HFFc6 (cell line): ENCODE measurements around the gene RANGRF. TPM values are rescaled to one million over a fixed set of nuclear protein-coding genes. Genes with fewer than 3 reads are reported as not detected.

Experiments
- DNase-seq: peaks from one replicate; pipeline ENCODE4 v3.0.0-alpha.2; 2018
- H3K27ac Mint-ChIP-seq: 2 replicates; pipeline ENCODE4 v1.8.0; 2020; ENCODE audit warnings: mild to moderate bottlenecking, mixed read lengths
- H3K27me3 Mint-ChIP-seq: 2 replicates; pipeline ENCODE4 v1.8.0; 2021; ENCODE audit warnings: mild to moderate bottlenecking, moderate library complexity, mixed read lengths; ENCODE audit not compliant: insufficient read depth
- H3K36me3 Mint-ChIP-seq: 2 replicates; pipeline ENCODE4 v1.8.0; 2021; ENCODE audit warnings: low read depth, mixed read lengths
- H3K4me1 Mint-ChIP-seq: 2 replicates; pipeline ENCODE4 v1.8.0; 2020; ENCODE audit warnings: low read depth, mixed read lengths
- H3K4me3 Mint-ChIP-seq: 2 replicates; pipeline ENCODE4 v1.8.0; 2020; ENCODE audit warnings: mild to moderate bottlenecking, moderate library complexity, mixed read lengths
- H3K9me3 Mint-ChIP-seq: 2 replicates; pipeline ENCODE4 v1.8.0; 2020; ENCODE audit warnings: mild to moderate bottlenecking, mixed read lengths
- CTCF ChIP-seq: fragments of 200-600 bp; sonication (generic); IDR thresholded peaks from 2 replicates; pipeline ENCODE4 v1.5.0; 2021; ENCODE audit warnings: antibody characterized with exemption, mild to moderate bottlenecking
- total RNA-seq, 6 experiments: library from RNA; stranded (reverse); fragmentation: NEBNext Ultra II Directional; extraction: Animal tissue kit (Norgen Biotek cat#: 25700); gene quantifications; 2 replicates in 1 of 6; 3 replicates in 5 of 6; pipeline ENCODE4 v1.2.3, GENCODE V29; 2021

Gene RANGRF
- total RNA-seq, 6 experiments from 2014 or later: 27.8 to 32.2 (median 30.9) TPM

GRCh38 chr17:8294361-8294760, 5.9 kb downstream of the RANGRF start:
- Mint-ChIP-seq H3K4me3 (peak overlapping the region; percentile 85), H3K27me3 (peaks cover 2% of the 10 kb centered on the region; the same call in 1 of the 2 replicates), H3K36me3 (peaks cover 12% of the 10 kb centered on the region), H3K27ac (peak overlapping the region; percentile 83), H3K9me3 (no peaks in the 10 kb centered on the region), H3K4me1 (peaks cover 30% of the 10 kb centered on the region)
- no peak for DNase-seq
- TF ChIP-seq CTCF: no peak

- peaks cover 2% of the 10 kb centered on the region; the same call in 1 of the 2 replicates for H3K27me3 Mint-ChIP-seq
- H3K4me3 Mint-ChIP-seq: peak overlapping the region; percentile 85
- no peaks in the 10 kb centered on the region for H3K9me3 Mint-ChIP-seq
- peaks cover 11% of the 10 kb centered on the region for H3K36me3 Mint-ChIP-seq
- H3K4me1 Mint-ChIP-seq: peaks cover 24% of the 10 kb centered on the region
- no peak for TF ChIP-seq CTCF
- DNase-seq: no peak
- H3K27ac Mint-ChIP-seq: peak overlapping the region; percentile 83
Observed at GRCh38 chr17:8294814-8295316, 6.4 kb downstream of the RANGRF start.

GRCh38 chr17:8300226-8300625, 11.8 kb downstream of the RANGRF start:
- Mint-ChIP-seq H3K9me3 (no peaks in the 10 kb centered on the region), H3K4me3 (no peak overlapping the region; the same call in 1 of the 2 replicates), H3K4me1 (peaks cover 15% of the 10 kb centered on the region), H3K36me3 (no peaks in the 10 kb centered on the region), H3K27ac (no peak overlapping the region), H3K27me3 (no peaks in the 10 kb centered on the region; the same call in 1 of the 2 replicates)
- no peak for TF ChIP-seq CTCF
- DNase-seq: no peak

GRCh38 chr17:8300627-8301242, 12.3 kb downstream of the RANGRF start:
- Mint-ChIP-seq H3K9me3 (no peaks in the 10 kb centered on the region), H3K4me1 (peaks cover 15% of the 10 kb centered on the region), H3K4me3 (no peak overlapping the region; the same call in 1 of the 2 replicates), H3K27me3 (no peaks in the 10 kb centered on the region; the same call in 1 of the 2 replicates), H3K27ac (no peak overlapping the region), H3K36me3 (no peaks in the 10 kb centered on the region)
- DNase-seq: peak; percentile 62
- peak; percentile 91 for TF ChIP-seq CTCF

- Mint-ChIP-seq H3K9me3 (no peaks in the 10 kb centered on the region), H3K27ac (no peak overlapping the region), H3K4me1 (peaks cover 7% of the 10 kb centered on the region), H3K36me3 (no peaks in the 10 kb centered on the region), H3K4me3 (no peak overlapping the region), H3K27me3 (peaks cover 41% of the 10 kb centered on the region)
- DNase-seq: no peak
- TF ChIP-seq CTCF: no peak
Observed at GRCh38 chr17:8310601-8311123, 22.2 kb downstream of the RANGRF start.
